Measurements from ENCODE around the gene WWOX. TPM values are rescaled to one million over a fixed set of nuclear protein-coding genes. Genes with fewer than 3 reads are reported as not detected.

WWOX gene
- polyA plus RNA-seq, 1 donor (not counting 4 experiments of a cell fraction or from before 2014, with no cell fraction given) = 5.1 TPM

GRCh38 chr16:79021991-79022630 lies 922.7 kb downstream of the WWOX start:
- dilution Hi-C loops (cut with MboI; ENCODE audit: extremely low pct_ligation_motif_present, low sequenced_read_pairs) = no loop called here
- Histone ChIP-seq H3K4me3 (ENCODE audit: control insufficient read depth in 2 of 3, extremely low read depth in 1 of 3, insufficient read depth in 2 of 3, low read depth in 1 of 3, low read length in 3 of 3) (no peak overlapping the region), H3K9me3 (ENCODE audit: control insufficient read depth, low read depth, low read length) (no peaks in the 10 kb centered on the region), H3K4me1 (ENCODE audit: control insufficient read depth, extremely low read depth, insufficient read depth, low read length) (no peaks in the 10 kb centered on the region), H3K9ac (ENCODE audit: control insufficient read depth, extremely low read depth, insufficient read depth, low read length) (no peak overlapping the region), H3K27me3 (ENCODE audit: control insufficient read depth, extremely low read depth, insufficient read depth, low read length) (no peaks in the 10 kb centered on the region), H3K4me2 (ENCODE audit: control insufficient read depth, extremely low read depth, insufficient read depth, low read depth, low read length) (no peak overlapping the region), H3K9me1 (ENCODE audit: control insufficient read depth, extremely low read depth, insufficient read depth, low read length) (no peaks in the 10 kb centered on the region), H3K79me2 (ENCODE audit: control insufficient read depth, insufficient read depth, low read length) (no peaks in the 10 kb centered on the region), H3K27ac (ENCODE audit: control insufficient read depth, insufficient read depth, low read length) (no peak overlapping the region), H3K36me3 (ENCODE audit: control insufficient read depth in 2 of 2, extremely low read depth in 1 of 2, insufficient read depth in 2 of 2, low read length in 2 of 2) (no peaks in the 10 kb centered on the region), H2AFZ (ENCODE audit: control insufficient read depth, low read length) (no peak overlapping the region), H4K20me1 (ENCODE audit: control insufficient read depth, extremely low read depth, insufficient read depth, low read length) (no peaks in the 10 kb centered on the region)
- no peak for FAIRE-seq
- TF ChIP-seq EZH2 (IDR thresholded peaks at IDR 0.05; ENCODE audit: low read length) = no peak
- TF ChIP-seq CTCF (optimal IDR thresholded peaks at IDR 0.05 in 1 of 3, IDR thresholded peaks at IDR 0.05 in 1 of 3, conservative IDR thresholded peaks at IDR 0.05 in 1 of 3; ENCODE audit: extremely low read depth in 1 of 3, insufficient read depth in 2 of 3, low read length in 3 of 3) = no peak
- no peak for DNase-seq (ENCODE audit: low read depth, low spot score)

- Histone ChIP-seq H3K4me2 (ENCODE audit: control insufficient read depth, extremely low read depth, insufficient read depth, low read depth, low read length) (no peak overlapping the region), H3K36me3 (ENCODE audit: control insufficient read depth in 2 of 2, extremely low read depth in 1 of 2, insufficient read depth in 2 of 2, low read length in 2 of 2) (no peaks in the 10 kb centered on the region), H3K27ac (ENCODE audit: control insufficient read depth, insufficient read depth, low read length) (no peak overlapping the region), H3K9me1 (ENCODE audit: control insufficient read depth, extremely low read depth, insufficient read depth, low read length) (no peaks in the 10 kb centered on the region), H3K79me2 (ENCODE audit: control insufficient read depth, insufficient read depth, low read length) (no peaks in the 10 kb centered on the region), H4K20me1 (ENCODE audit: control insufficient read depth, extremely low read depth, insufficient read depth, low read length) (no peaks in the 10 kb centered on the region), H3K4me1 (ENCODE audit: control insufficient read depth, extremely low read depth, insufficient read depth, low read length) (no peaks in the 10 kb centered on the region), H3K4me3 (ENCODE audit: control insufficient read depth in 2 of 3, extremely low read depth in 1 of 3, insufficient read depth in 2 of 3, low read depth in 1 of 3, low read length in 3 of 3) (no peak overlapping the region), H3K27me3 (ENCODE audit: control insufficient read depth, extremely low read depth, insufficient read depth, low read length) (no peaks in the 10 kb centered on the region), H3K9ac (ENCODE audit: control insufficient read depth, extremely low read depth, insufficient read depth, low read length) (no peak overlapping the region), H2AFZ (ENCODE audit: control insufficient read depth, low read length) (no peak overlapping the region), H3K9me3 (ENCODE audit: control insufficient read depth, low read depth, low read length) (no peaks in the 10 kb centered on the region)
- TF ChIP-seq CTCF (optimal IDR thresholded peaks at IDR 0.05 in 1 of 3, IDR thresholded peaks at IDR 0.05 in 1 of 3, conservative IDR thresholded peaks at IDR 0.05 in 1 of 3; ENCODE audit: extremely low read depth in 1 of 3, insufficient read depth in 2 of 3, low read length in 3 of 3) (no peak), EZH2 (IDR thresholded peaks at IDR 0.05; ENCODE audit: low read length) (no peak)
- no peak for DNase-seq (ENCODE audit: low read depth, low spot score)
- no peak for FAIRE-seq
- dilution Hi-C loops (cut with MboI; ENCODE audit: extremely low pct_ligation_motif_present, low sequenced_read_pairs) = no loop called here
Observed at GRCh38 chr16:79026117-79026516, 926.7 kb downstream of the WWOX start.

Measured in keratinocyte (primary cell).